ENCODE data around the gene OR4L1. TPM values are rescaled to one million over a fixed set of nuclear protein-coding genes. Genes with fewer than 3 reads are reported as not detected.

Gene OR4L1
- polyA plus RNA-seq (2013, experiment 1 of 2) = not detected
- polyA plus RNA-seq (2013, experiment 2 of 2) = not detected

- WGBS = 75% methylated on average over 2 of the region's 2 CpGs
- no peak within 1 kb of the TSS for H3K4ac ChIP-seq (ENCODE audit: low read depth in 1 of 2, low read length in 2 of 2)
These were observed at the start of gene OR4L1 for GRCh38 chr14:20059745-20060144. TSS of gene OR4L1 (plus strand) at chr14:20060045. CDS start at chr14:20060045, 0 bp downstream.

GRCh38 chr14:20019257-20019865 lies 40.5 kb upstream of the OR4L1 start, which contains the start of gene OR4K14:
TSS of gene OR4K14 (minus strand) at chr14:20019307. CDS start at chr14:20015193, 4,114 bp downstream.
- H3K4me3 ChIP-seq (ENCODE audit: insufficient read depth in 1 of 2, low read depth in 1 of 2, low read length in 2 of 2) = no peak within 1 kb of the TSS
- H3K27me3 ChIP-seq (ENCODE audit: control insufficient read depth in 1 of 2, insufficient read depth in 1 of 2, low read length in 2 of 2) = no peaks in the 10 kb centered on the region
- no peak within 1 kb of the TSS for H3K4me2 ChIP-seq (ENCODE audit: low read length, poor library complexity, severe bottlenecking)
- no peaks in the 10 kb centered on the region for H3K4me1 ChIP-seq (ENCODE audit: control insufficient read depth, insufficient read depth, low read depth, low read length)
- H2AFZ ChIP-seq (ENCODE audit: low read depth, low read length) = no peak within 1 kb of the TSS
- no peak within 1 kb of the TSS for H3K9ac ChIP-seq (ENCODE audit: low read length)
- H2BK12ac ChIP-seq (ENCODE audit: low read length in 2 of 2) = no peak within 1 kb of the TSS
- H3K23ac ChIP-seq (ENCODE audit: low read length in 2 of 2) = no peak within 1 kb of the TSS
- H2AK5ac ChIP-seq (ENCODE audit: low read length, severe bottlenecking) = no peak within 1 kb of the TSS
- H2BK120ac ChIP-seq (ENCODE audit: low read depth, low read length) = no peak within 1 kb of the TSS
- no peak within 1 kb of the TSS for H3K18ac ChIP-seq (ENCODE audit: low read depth in 1 of 2, low read length in 2 of 2)
- no peak within 1 kb of the TSS for H4K8ac ChIP-seq (ENCODE audit: low read length)
- H2BK5ac ChIP-seq (ENCODE audit: low read depth, low read length, poor library complexity, severe bottlenecking) = no peak within 1 kb of the TSS
- H3K36me3 ChIP-seq (ENCODE audit: control insufficient read depth in 1 of 2, insufficient read depth in 2 of 2, low read depth in 1 of 2, low read length in 2 of 2) = no peaks in the 10 kb centered on the region
- H4K91ac ChIP-seq (ENCODE audit: low read length) = no peak within 1 kb of the TSS
- H3K9me3 ChIP-seq (ENCODE audit: control insufficient read depth, low read length) = peaks cover 13% of the 10 kb centered on the region
- H2BK15ac ChIP-seq (ENCODE audit: low read depth, poor library complexity, severe bottlenecking) = no peak within 1 kb of the TSS
- no peak within 1 kb of the TSS for H3K14ac ChIP-seq (ENCODE audit: low read length in 2 of 2)
- no CpG with 5 or more reads among the region's 2 CpGs for WGBS
- no peaks in the 10 kb centered on the region for H3K79me1 ChIP-seq (replicated peaks; ENCODE audit: low read length, poor library complexity, severe bottlenecking)
- no peak within 1 kb of the TSS for H3K4ac ChIP-seq (ENCODE audit: low read depth in 1 of 2, low read length in 2 of 2)
- no peak for DNase-seq
- no peak within 1 kb of the TSS for H3K27ac ChIP-seq (ENCODE audit: low read length, poor library complexity, severe bottlenecking)

More at GRCh38 chr14:20059745-20060144, at the start of gene OR4L1:
- Histone ChIP-seq H2AK5ac (ENCODE audit: low read length, severe bottlenecking) (no peak within 1 kb of the TSS), H3K27me3 (ENCODE audit: control insufficient read depth in 1 of 2, insufficient read depth in 1 of 2, low read length in 2 of 2) (no peaks in the 10 kb centered on the region), H4K91ac (ENCODE audit: low read length) (no peak within 1 kb of the TSS), H3K4me3 (ENCODE audit: insufficient read depth in 1 of 2, low read depth in 1 of 2, low read length in 2 of 2) (no peak within 1 kb of the TSS), H3K23ac (ENCODE audit: low read length in 2 of 2) (no peak within 1 kb of the TSS), H3K27ac (ENCODE audit: low read length, poor library complexity, severe bottlenecking) (no peak within 1 kb of the TSS), H2BK15ac (ENCODE audit: low read depth, poor library complexity, severe bottlenecking) (no peak within 1 kb of the TSS), H2AFZ (ENCODE audit: low read depth, low read length) (no peak within 1 kb of the TSS), H3K79me1 (replicated peaks; ENCODE audit: low read length, poor library complexity, severe bottlenecking) (no peaks in the 10 kb centered on the region), H3K18ac (ENCODE audit: low read depth in 1 of 2, low read length in 2 of 2) (no peak within 1 kb of the TSS), H2BK12ac (ENCODE audit: low read length in 2 of 2) (no peak within 1 kb of the TSS), H3K4me1 (ENCODE audit: control insufficient read depth, insufficient read depth, low read depth, low read length) (no peaks in the 10 kb centered on the region), H3K14ac (ENCODE audit: low read length in 2 of 2) (no peak within 1 kb of the TSS), H3K9me3 (ENCODE audit: control insufficient read depth, low read length) (peaks cover 11% of the 10 kb centered on the region), H3K36me3 (ENCODE audit: control insufficient read depth in 1 of 2, insufficient read depth in 2 of 2, low read depth in 1 of 2, low read length in 2 of 2) (no peaks in the 10 kb centered on the region), H3K9ac (ENCODE audit: low read length) (no peak within 1 kb of the TSS), H2BK120ac (ENCODE audit: low read depth, low read length) (no peak within 1 kb of the TSS), H3K4me2 (ENCODE audit: low read length, poor library complexity, severe bottlenecking) (no peak within 1 kb of the TSS), H2BK5ac (ENCODE audit: low read depth, low read length, poor library complexity, severe bottlenecking) (no peak within 1 kb of the TSS), H4K8ac (ENCODE audit: low read length) (no peak within 1 kb of the TSS)
- DNase-seq = no peak

- Histone ChIP-seq H3K4ac (ENCODE audit: low read depth in 1 of 2, low read length in 2 of 2) (no peak overlapping the region), H2BK5ac (ENCODE audit: low read depth, low read length, poor library complexity, severe bottlenecking) (no peak overlapping the region), H3K4me3 (ENCODE audit: insufficient read depth in 1 of 2, low read depth in 1 of 2, low read length in 2 of 2) (no peak overlapping the region), H3K23ac (ENCODE audit: low read length in 2 of 2) (no peak overlapping the region), H2AK5ac (ENCODE audit: low read length, severe bottlenecking) (no peak overlapping the region), H3K18ac (ENCODE audit: low read depth in 1 of 2, low read length in 2 of 2) (no peak overlapping the region), H4K91ac (ENCODE audit: low read length) (no peak overlapping the region), H3K27ac (ENCODE audit: low read length, poor library complexity, severe bottlenecking) (no peak overlapping the region), H2BK120ac (ENCODE audit: low read depth, low read length) (no peak overlapping the region), H2BK12ac (ENCODE audit: low read length in 2 of 2) (no peak overlapping the region), H3K9me3 (ENCODE audit: control insufficient read depth, low read length) (peaks cover 16% of the 10 kb centered on the region), H3K4me2 (ENCODE audit: low read length, poor library complexity, severe bottlenecking) (no peak overlapping the region), H2BK15ac (ENCODE audit: low read depth, poor library complexity, severe bottlenecking) (no peak overlapping the region), H3K79me1 (replicated peaks; ENCODE audit: low read length, poor library complexity, severe bottlenecking) (no peaks in the 10 kb centered on the region), H4K8ac (ENCODE audit: low read length) (no peak overlapping the region), H3K36me3 (ENCODE audit: control insufficient read depth in 1 of 2, insufficient read depth in 2 of 2, low read depth in 1 of 2, low read length in 2 of 2) (no peaks in the 10 kb centered on the region), H3K9ac (ENCODE audit: low read length) (no peak overlapping the region), H3K27me3 (ENCODE audit: control insufficient read depth in 1 of 2, insufficient read depth in 1 of 2, low read length in 2 of 2) (no peaks in the 10 kb centered on the region), H2AFZ (ENCODE audit: low read depth, low read length) (no peak overlapping the region), H3K4me1 (ENCODE audit: control insufficient read depth, insufficient read depth, low read depth, low read length) (no peaks in the 10 kb centered on the region), H3K14ac (ENCODE audit: low read length in 2 of 2) (no peak overlapping the region)
- DNase-seq = no peak
- WGBS = 79% methylated on average over 3 of the region's 6 CpGs
These were observed 28.8 kb upstream of the OR4L1 start for GRCh38 chr14:20031058-20031457.

- Histone ChIP-seq H3K4me1 (ENCODE audit: control insufficient read depth, insufficient read depth, low read depth, low read length) (no peaks in the 10 kb centered on the region), H2BK120ac (ENCODE audit: low read depth, low read length) (no peak overlapping the region), H2AK5ac (ENCODE audit: low read length, severe bottlenecking) (no peak overlapping the region), H3K18ac (ENCODE audit: low read depth in 1 of 2, low read length in 2 of 2) (no peak overlapping the region), H3K14ac (ENCODE audit: low read length in 2 of 2) (no peak overlapping the region), H3K27me3 (ENCODE audit: control insufficient read depth in 1 of 2, insufficient read depth in 1 of 2, low read length in 2 of 2) (no peaks in the 10 kb centered on the region), H2BK12ac (ENCODE audit: low read length in 2 of 2) (no peak overlapping the region), H3K9ac (ENCODE audit: low read length) (no peak overlapping the region), H3K27ac (ENCODE audit: low read length, poor library complexity, severe bottlenecking) (no peak overlapping the region), H3K79me1 (replicated peaks; ENCODE audit: low read length, poor library complexity, severe bottlenecking) (no peaks in the 10 kb centered on the region), H3K36me3 (ENCODE audit: control insufficient read depth in 1 of 2, insufficient read depth in 2 of 2, low read depth in 1 of 2, low read length in 2 of 2) (no peaks in the 10 kb centered on the region), H2BK5ac (ENCODE audit: low read depth, low read length, poor library complexity, severe bottlenecking) (no peak overlapping the region), H4K91ac (ENCODE audit: low read length) (no peak overlapping the region), H2AFZ (ENCODE audit: low read depth, low read length) (no peak overlapping the region), H3K4me3 (ENCODE audit: insufficient read depth in 1 of 2, low read depth in 1 of 2, low read length in 2 of 2) (no peak overlapping the region), H4K8ac (ENCODE audit: low read length) (no peak overlapping the region), H3K4ac (ENCODE audit: low read depth in 1 of 2, low read length in 2 of 2) (no peak overlapping the region), H3K9me3 (ENCODE audit: control insufficient read depth, low read length) (peaks cover 11% of the 10 kb centered on the region), H3K23ac (ENCODE audit: low read length in 2 of 2) (no peak overlapping the region), H3K4me2 (ENCODE audit: low read length, poor library complexity, severe bottlenecking) (no peak overlapping the region), H2BK15ac (ENCODE audit: low read depth, poor library complexity, severe bottlenecking) (no peak overlapping the region)
- no peak for DNase-seq
- no CpG with 5 or more reads among the region's 3 CpGs for WGBS
These were observed 24.4 kb upstream of the OR4L1 start for GRCh38 chr14:20035449-20035848.

Data from mesenchymal stem cell (in vitro differentiated cells and primary cell).